DMS153 treated with DMSO at 0.1 percent for 48 hours (cell line): ENCODE results near the gene CSAG1.
"Not testable (repeated sequence)": the region's sequence is repeated elsewhere in the genome, so short reads cannot be mapped to it uniquely, and the experiment has no call there.

Experiments
- DNase-seq: peaks from one replicate; lab custom pipeline; 2025; ENCODE audit not compliant: unreplicated experiment; lab: John Stamatoyannopoulos, UW

Gene CSAG1

GRCh38 chrX:152733261-152733975 is at the start of gene CSAG1, which contains the start of gene MAGEA12:
TSS of gene CSAG1 (minus strand) at chrX:152733721. CDS start at chrX:152732460, 1,261 bp downstream.
TSS of gene MAGEA12 (plus strand) at chrX:152733757. CDS start at chrX:152736162, 2,405 bp downstream.
- DNase-seq: no peak

- not testable (repeated sequence) for DNase-seq
These were observed 36.2 kb upstream of the CSAG1 start, which contains the start of gene MAGEA6 for GRCh38 chrX:152769549-152770289. TSS of gene MAGEA6 (minus strand) at chrX:152769689. CDS start at chrX:152767650, 2,039 bp downstream.

GRCh38 chrX:152766562-152766961 is 33.0 kb upstream of the CSAG1 start:
- not testable (repeated sequence) for DNase-seq

GRCh38 chrX:152761582-152761981 is 28.1 kb upstream of the CSAG1 start:
- DNase-seq: not testable (repeated sequence)

GRCh38 chrX:152759544-152759943 is 26.0 kb upstream of the CSAG1 start:
- not testable (repeated sequence) for DNase-seq

GRCh38 chrX:152758918-152759317 is 25.4 kb upstream of the CSAG1 start, which contains the start of gene CSAG3:
TSS of gene CSAG3 (plus strand) at chrX:152759218.
- DNase-seq: not testable (repeated sequence)

- not testable (repeated sequence) for DNase-seq
These were observed 21.4 kb upstream of the CSAG1 start for GRCh38 chrX:152754871-152755270.

- not testable (repeated sequence) for DNase-seq
These were observed 20.4 kb upstream of the CSAG1 start, which contains the start of gene MAGEA2 for GRCh38 chrX:152753686-152754650. TSS of gene MAGEA2 (minus strand) at chrX:152753842. CDS start at chrX:152751363, 2,479 bp downstream.

GRCh38 chrX:152738560-152738959 is 5.0 kb upstream of the CSAG1 start:
- DNase-seq: no peak

GRCh38 chrX:152736528-152736927 is 3.0 kb upstream of the CSAG1 start:
- not testable (repeated sequence) for DNase-seq

GRCh38 chrX:152735860-152736511 is 2.5 kb upstream of the CSAG1 start:
- DNase-seq: no peak

- DNase-seq: no peak
These were observed 1.6 kb upstream of the CSAG1 start for GRCh38 chrX:152735101-152735500.

- DNase-seq: not testable (repeated sequence)
These were observed 780 bp upstream of the CSAG1 start for GRCh38 chrX:152734143-152734858.

- DNase-seq: no peak
These were observed 8.1 kb downstream of the CSAG1 start for GRCh38 chrX:152725409-152725808.

GRCh38 chrX:152713815-152714787 is 19.4 kb downstream of the CSAG1 start, which contains the start of gene MAGEA2B:
TSS of gene MAGEA2B (plus strand) at chrX:152714628. CDS start at chrX:152717107, 2,479 bp downstream.
- not testable (repeated sequence) for DNase-seq

GRCh38 chrX:152713195-152713594 is 20.3 kb downstream of the CSAG1 start:
- not testable (repeated sequence) for DNase-seq

- not testable (repeated sequence) for DNase-seq
These were observed 24.3 kb downstream of the CSAG1 start, which contains the start of gene CSAG2 for GRCh38 chrX:152709173-152709572. TSS of gene CSAG2 (minus strand) at chrX:152709273. CDS start at chrX:152709112, 161 bp downstream.

- DNase-seq: not testable (repeated sequence)
These were observed 27.0 kb downstream of the CSAG1 start for GRCh38 chrX:152706500-152706899.
